DND-41 (cell line): Measurements from ENCODE around the gene ACER3.

ENCODE experiments used
- ATAC-seq: fragments of 200-7000 bp; cut with Tn5 transposase; 3 replicates; pipeline ENCODE4 v1.9.1; 2021; ENCODE audit warnings: low read depth; ENCODE audit not compliant: insufficient read depth
- DNase-seq: peaks from one replicate; pipeline ENCODE4 v3.0.0-alpha.2; 2020
- H2AFZ ChIP-seq: 2 replicates; pipeline ENCODE4 v1.6.0; 2012; ENCODE audit warnings: low read depth, low read length
- H3K27ac ChIP-seq: 2 replicates; pipeline ENCODE4 v1.5.1; 2012; ENCODE audit warnings: low read length, inconsistent platforms
- H3K27me3 ChIP-seq: fragments of 200-600 bp; sonication (generic); 2 replicates; pipeline ENCODE4 v1.6.0; 2012; ENCODE audit warnings: low read length, mild to moderate bottlenecking, inconsistent platforms; ENCODE audit not compliant: insufficient read depth, poor library complexity
- H3K36me3 ChIP-seq: 2 replicates; pipeline ENCODE4 v1.5.1; 2012; ENCODE audit warnings: low read length, inconsistent platforms; ENCODE audit not compliant: insufficient read depth
- H3K4me1 ChIP-seq: 2 replicates; pipeline ENCODE4 v1.5.1; 2012; ENCODE audit warnings: mild to moderate bottlenecking, low read length; ENCODE audit not compliant: insufficient read depth
- H3K4me2 ChIP-seq: 2 replicates; pipeline ENCODE4 v1.6.0; 2012; ENCODE audit warnings: mild to moderate bottlenecking, moderate library complexity, low read length, inconsistent platforms; ENCODE audit not compliant: insufficient read depth
- H3K4me3 ChIP-seq, 2 experiments: fragments of 200-600 bp in 1 of 2; shearing (Covaris generic) in 1 of 2; 2 replicates each; pipeline ENCODE4 v1.5.1; 2012 to 2016; ENCODE audit warnings: inconsistent platforms in 2 of 2, low read length in 2 of 2, mild to moderate bottlenecking in 2 of 2, low read depth in 1 of 2, moderate library complexity in 1 of 2
- H3K79me2 ChIP-seq: 2 replicates; pipeline ENCODE4 v1.6.0; 2012; ENCODE audit warnings: low read length, inconsistent platforms; ENCODE audit not compliant: insufficient read depth
- H3K9ac ChIP-seq: 2 replicates; pipeline ENCODE4 v1.6.0; 2012; ENCODE audit warnings: low read depth, mild to moderate bottlenecking, inconsistent platforms, low read length, moderate library complexity
- H3K9me3 ChIP-seq: 2 replicates; pipeline ENCODE4 v1.5.1; 2012; ENCODE audit warnings: low read length, moderate library complexity, mild to moderate bottlenecking, inconsistent platforms; ENCODE audit not compliant: insufficient read depth, severe bottlenecking
- H4K20me1 ChIP-seq: 2 replicates; pipeline ENCODE4 v1.6.0; 2012; ENCODE audit warnings: low read length; ENCODE audit not compliant: insufficient read depth
- CTCF ChIP-seq: IDR thresholded peaks from 2 replicates; pipeline ENCODE4 v1.5.1; 2012; ENCODE audit warnings: borderline replicate concordance, low read length, moderate library complexity, mild to moderate bottlenecking; ENCODE audit not compliant: poor library complexity, severe bottlenecking; ENCODE audit errors: extremely low read depth
- EZH2 ChIP-seq: IDR thresholded peaks from 3 replicates; pipeline ENCODE4 v1.6.1; 2012; ENCODE audit warnings: borderline replicate concordance, low read depth, mild to moderate bottlenecking, moderate library complexity, low read length, inconsistent platforms; ENCODE audit not compliant: severe bottlenecking

ACER3 gene

GRCh38 chr11:76919887-76920746, 59.4 kb downstream of the ACER3 start:
- DNase-seq (peak; percentile 72), ATAC-seq (peak; percentile 86)
- TF ChIP-seq CTCF (peak; percentile 90), EZH2 (no peak)
- H3K9me3 ChIP-seq: no peaks in the 10 kb centered on the region
- H3K4me1 ChIP-seq: peaks cover 5% of the 10 kb centered on the region
- no peaks in the 10 kb centered on the region for H3K36me3 ChIP-seq
- H3K79me2 ChIP-seq: no peaks in the 10 kb centered on the region
- H3K4me2 ChIP-seq: peak overlapping the region; percentile 49
- H3K27ac ChIP-seq: no peak overlapping the region
- H3K9ac ChIP-seq: no peak overlapping the region
- no peak overlapping the region for H3K4me3 ChIP-seq
- no peaks in the 10 kb centered on the region for H3K27me3 ChIP-seq
- H4K20me1 ChIP-seq: no peaks in the 10 kb centered on the region
- peak overlapping the region; percentile 63 for H2AFZ ChIP-seq

- Histone ChIP-seq H4K20me1 (no peaks in the 10 kb centered on the region), H3K4me2 (no peak overlapping the region), H3K36me3 (peaks cover 6% of the 10 kb centered on the region; the same call in 1 of the 2 replicates), H3K79me2 (no peaks in the 10 kb centered on the region), H3K27me3 (no peaks in the 10 kb centered on the region), H2AFZ (no peak overlapping the region), H3K27ac (no peak overlapping the region), H3K4me1 (no peaks in the 10 kb centered on the region), H3K9me3 (no peaks in the 10 kb centered on the region), H3K9ac (no peak overlapping the region), H3K4me3 (no peak overlapping the region)
- TF ChIP-seq CTCF (no peak), EZH2 (no peak)
- no peak for ATAC-seq
- no peak for DNase-seq
Observed at GRCh38 chr11:76927160-76927559, 66.4 kb downstream of the ACER3 start.

GRCh38 chr11:76935042-76935441, 74.3 kb downstream of the ACER3 start:
- Histone ChIP-seq H3K4me1 (no peaks in the 10 kb centered on the region), H3K4me3 (no peak overlapping the region), H3K36me3 (peaks cover 13% of the 10 kb centered on the region; the same call in 1 of the 2 replicates), H3K9ac (no peak overlapping the region), H4K20me1 (no peaks in the 10 kb centered on the region), H3K4me2 (no peak overlapping the region), H3K27ac (no peak overlapping the region), H3K79me2 (no peaks in the 10 kb centered on the region), H2AFZ (no peak overlapping the region), H3K9me3 (peaks cover 10% of the 10 kb centered on the region), H3K27me3 (no peaks in the 10 kb centered on the region)
- TF ChIP-seq CTCF (no peak), EZH2 (no peak)
- ATAC-seq: no peak
- DNase-seq: no peak
